K562 (cell line): ENCODE measurements around the gene ESD. TPM values are rescaled to one million over a fixed set of nuclear protein-coding genes. Genes with fewer than 3 reads are reported as not detected.

Experiments
- CEBPG ChIP-seq, 3 experiments: fragments of 200-800 bp in 1 of 3; sonication (Bioruptor generic) in 1 of 3; sonication (generic) in 1 of 3; formaldehyde crosslinking in 1 of 3; IDR thresholded peaks in 2 of 3; conservative IDR thresholded peaks in 1 of 3; 2 replicates each; pipeline versions ENCODE4 v1.6.1 to v1.8.0; 2016 to 2022; ENCODE audit warnings: missing compliant biosample characterization in 2 of 3, missing genetic modification characterization in 2 of 3, mild to moderate bottlenecking in 1 of 3, missing genetic modification reagents in 1 of 3
- GMEB1 ChIP-seq: fragments of 250-450 bp; sonication (Bioruptor Pico); IDR thresholded peaks from 2 replicates; pipeline ENCODE4 v1.4.0; 2020; ENCODE audit warnings: mild to moderate bottlenecking
- HDAC2 ChIP-seq: fragments of 450-650 bp; IDR thresholded peaks from 2 replicates; pipeline ENCODE4 v1.6.1; 2016; ENCODE audit warnings: mild to moderate bottlenecking
- HMGN3 ChIP-seq: IDR thresholded peaks from 2 replicates; pipeline ENCODE4 v1.6.1; 2011; ENCODE audit warnings: borderline replicate concordance, low read depth, mild to moderate bottlenecking, mixed read lengths, low read length; ENCODE audit not compliant: insufficient read length; ENCODE audit errors: extremely low read depth
- MAFK ChIP-seq: IDR thresholded peaks from 2 replicates; pipeline ENCODE4 v1.6.1; 2011; ENCODE audit warnings: low read length, improper control_type of control experiment
- PHB2 ChIP-seq: fragments of 450-650 bp; IDR thresholded peaks from 2 replicates; pipeline ENCODE4 v1.6.1; 2017; ENCODE audit warnings: low read depth
- RUNX1 ChIP-seq: sonication (generic); IDR thresholded peaks from 2 replicates; pipeline ENCODE4 v1.6.1; 2016; ENCODE audit warnings: antibody characterized with exemption, low read depth
- SAFB2 ChIP-seq: fragments of 200-400 bp; formaldehyde crosslinking; IDR thresholded peaks from 2 replicates; pipeline ENCODE4 v1.6.1; 2018; ENCODE audit warnings: borderline replicate concordance, low read length, low read depth, moderate library complexity; ENCODE audit not compliant: severe bottlenecking
- TAF15 ChIP-seq: fragments of 200-400 bp; formaldehyde crosslinking; IDR thresholded peaks from 2 replicates; pipeline ENCODE4 v1.6.1; 2017; ENCODE audit warnings: mild to moderate bottlenecking, low read depth, low read length, moderate library complexity
- TARDBP ChIP-seq: fragments of 450-650 bp; IDR thresholded peaks from 2 replicates; pipeline ENCODE4 v1.6.1; 2016
- ZNF384 ChIP-seq: IDR thresholded peaks from 2 replicates; pipeline ENCODE4 v1.6.1; 2012; ENCODE audit warnings: low read depth, low read length, improper control_type of control experiment
- ZNF445 ChIP-seq: fragments of 250-450 bp; sonication (Bioruptor Pico); IDR thresholded peaks from 2 replicates; pipeline ENCODE4 v1.4.0; 2020; ENCODE audit warnings: low read depth, mild to moderate bottlenecking, moderate library complexity
- ZNF57 ChIP-seq: fragments of 450-650 bp; formaldehyde crosslinking; IDR thresholded peaks from 2 replicates; pipeline ENCODE4 v1.4.0; 2020; ENCODE audit warnings: mild to moderate bottlenecking, moderate library complexity
- ZNF644 ChIP-seq: fragments of 200-800 bp; sonication (Bioruptor generic); IDR thresholded peaks from 2 replicates; pipeline ENCODE4 v1.6.1; 2016; ENCODE audit warnings: low read depth, missing genetic modification characterization, missing compliant biosample characterization
- polyA plus RNA-seq, 8 experiments: library from polyadenylated mRNA; depleted of rRNA in 4 of 8; stranded (reverse) in 5 of 8; unstranded in 3 of 8; fragments of >200 nt; fragmentation: Nextera tagmentation in 2 of 8; fragmentation: Illumina TruSeq in 1 of 8; extraction: Ambion mirVana in 2 of 8; extraction: Trizol in 1 of 8; gene quantifications; 2 replicates each; pipeline versions ENCODE4 v1.2.1 to v1.2.3, GENCODE V29; 2011 to 2014; ENCODE audit warnings: inconsistent platforms in 1 of 8, missing spikeins in 1 of 8
- total RNA-seq, 7 experiments: library from RNA; depleted of rRNA in 6 of 7; stranded (reverse); fragments of >200 nt in 6 of 7; fragmentation: Illumina TruSeq in 2 of 7; extraction: Trizol in 2 of 7; gene quantifications; 2 replicates each; pipeline versions ENCODE4 v1.2.1 to v1.2.3, GENCODE V29; 2011 to 2021; ENCODE audit warnings: low replicate concordance in 1 of 7
- TF ChIP-seq, protein P1 (sequence below): fragments of 450-650 bp; IDR thresholded peaks from 2 replicates; pipeline ENCODE4 v1.6.1; 2017; ENCODE audit warnings: antibody characterized with exemption
- TF ChIP-seq, protein P2 (sequence below): fragments of 450-650 bp; IDR thresholded peaks from 2 replicates; pipeline ENCODE4 v1.6.1; 2014; ENCODE audit warnings: low read depth, mild to moderate bottlenecking, moderate library complexity, borderline replicate concordance
- TF ChIP-seq, protein P3 (sequence below): fragments of 250-450 bp; sonication (Bioruptor Pico); IDR thresholded peaks from 2 replicates; pipeline ENCODE4 v1.5.0; 2020; ENCODE audit warnings: mild to moderate bottlenecking
- TF ChIP-seq, protein P4 (sequence below): sonication (generic); formaldehyde crosslinking; IDR thresholded peaks from 2 replicates; pipeline ENCODE4 v1.8.1; 2023; ENCODE audit warnings: mild to moderate bottlenecking, missing genetic modification reagents

ESD gene
- total and polyA plus RNA-seq, 9 of the 15 experiments (the other 6 are each of a cell fraction or from before 2014, with no cell fraction given) = 88.9 to 402 (median 232) TPM

DNA sequence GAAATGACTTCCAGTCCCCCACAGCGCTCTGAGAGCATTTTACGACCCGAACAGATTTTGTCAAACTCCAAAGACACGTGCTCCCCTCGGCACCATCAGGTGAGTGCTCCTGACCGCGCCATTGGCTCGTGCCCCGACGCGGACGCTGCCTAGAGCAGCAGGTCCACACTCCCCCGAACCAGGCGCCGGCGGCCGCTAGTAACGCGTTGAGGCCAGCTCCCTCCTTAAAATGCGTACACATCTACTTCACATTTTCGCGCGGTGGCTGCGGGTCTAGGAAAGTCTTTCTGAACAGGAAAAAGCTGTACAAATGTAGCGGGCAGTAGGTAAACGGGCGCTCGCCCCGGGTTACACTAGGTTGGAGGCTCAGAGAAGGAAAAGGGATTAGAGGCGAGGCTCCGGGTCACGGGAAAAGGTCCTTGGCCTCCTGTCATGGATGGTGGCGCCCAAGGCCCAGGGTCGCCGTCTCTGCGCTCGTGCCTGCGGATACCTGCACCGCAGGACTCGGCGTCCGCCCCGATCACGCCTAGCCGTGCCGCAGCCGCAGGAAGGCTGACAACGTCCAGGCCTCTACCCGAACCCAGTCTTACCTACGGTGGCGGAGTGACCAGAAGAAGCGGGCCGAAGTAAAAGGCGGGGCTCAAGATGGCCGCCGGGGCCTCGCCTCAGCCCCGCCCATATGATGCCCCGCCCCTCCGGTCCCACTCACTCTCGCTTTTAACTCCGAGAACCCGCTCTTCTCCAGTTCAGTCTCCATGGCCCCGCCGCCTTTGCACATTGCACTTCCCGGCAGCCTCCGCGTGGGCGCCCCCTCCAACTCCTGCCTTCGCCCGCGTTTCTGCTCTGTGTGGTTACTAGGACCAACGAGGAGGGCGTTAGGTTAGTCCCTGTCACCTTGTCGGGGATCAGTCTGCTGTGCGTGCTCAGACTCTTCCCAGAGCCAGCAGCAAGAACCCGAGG lies at the start of gene ESD (continued):
- TF ChIP-seq, protein P1, sequence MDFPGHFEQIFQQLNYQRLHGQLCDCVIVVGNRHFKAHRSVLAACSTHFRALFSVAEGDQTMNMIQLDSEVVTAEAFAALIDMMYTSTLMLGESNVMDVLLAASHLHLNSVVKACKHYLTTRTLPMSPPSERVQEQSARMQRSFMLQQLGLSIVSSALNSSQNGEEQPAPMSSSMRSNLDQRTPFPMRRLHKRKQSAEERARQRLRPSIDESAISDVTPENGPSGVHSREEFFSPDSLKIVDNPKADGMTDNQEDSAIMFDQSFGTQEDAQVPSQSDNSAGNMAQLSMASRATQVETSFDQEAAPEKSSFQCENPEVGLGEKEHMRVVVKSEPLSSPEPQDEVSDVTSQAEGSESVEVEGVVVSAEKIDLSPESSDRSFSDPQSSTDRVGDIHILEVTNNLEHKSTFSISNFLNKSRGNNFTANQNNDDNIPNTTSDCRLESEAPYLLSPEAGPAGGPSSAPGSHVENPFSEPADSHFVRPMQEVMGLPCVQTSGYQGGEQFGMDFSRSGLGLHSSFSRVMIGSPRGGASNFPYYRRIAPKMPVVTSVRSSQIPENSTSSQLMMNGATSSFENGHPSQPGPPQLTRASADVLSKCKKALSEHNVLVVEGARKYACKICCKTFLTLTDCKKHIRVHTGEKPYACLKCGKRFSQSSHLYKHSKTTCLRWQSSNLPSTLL = no peak
- TF ChIP-seq, protein P2, sequence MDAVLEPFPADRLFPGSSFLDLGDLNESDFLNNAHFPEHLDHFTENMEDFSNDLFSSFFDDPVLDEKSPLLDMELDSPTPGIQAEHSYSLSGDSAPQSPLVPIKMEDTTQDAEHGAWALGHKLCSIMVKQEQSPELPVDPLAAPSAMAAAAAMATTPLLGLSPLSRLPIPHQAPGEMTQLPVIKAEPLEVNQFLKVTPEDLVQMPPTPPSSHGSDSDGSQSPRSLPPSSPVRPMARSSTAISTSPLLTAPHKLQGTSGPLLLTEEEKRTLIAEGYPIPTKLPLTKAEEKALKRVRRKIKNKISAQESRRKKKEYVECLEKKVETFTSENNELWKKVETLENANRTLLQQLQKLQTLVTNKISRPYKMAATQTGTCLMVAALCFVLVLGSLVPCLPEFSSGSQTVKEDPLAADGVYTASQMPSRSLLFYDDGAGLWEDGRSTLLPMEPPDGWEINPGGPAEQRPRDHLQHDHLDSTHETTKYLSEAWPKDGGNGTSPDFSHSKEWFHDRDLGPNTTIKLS = 0 out of 2 replicates have a peak, but pooled peaks have one; percentile 30
- TF ChIP-seq ZNF384 = no peak
- TF ChIP-seq, protein P3, sequence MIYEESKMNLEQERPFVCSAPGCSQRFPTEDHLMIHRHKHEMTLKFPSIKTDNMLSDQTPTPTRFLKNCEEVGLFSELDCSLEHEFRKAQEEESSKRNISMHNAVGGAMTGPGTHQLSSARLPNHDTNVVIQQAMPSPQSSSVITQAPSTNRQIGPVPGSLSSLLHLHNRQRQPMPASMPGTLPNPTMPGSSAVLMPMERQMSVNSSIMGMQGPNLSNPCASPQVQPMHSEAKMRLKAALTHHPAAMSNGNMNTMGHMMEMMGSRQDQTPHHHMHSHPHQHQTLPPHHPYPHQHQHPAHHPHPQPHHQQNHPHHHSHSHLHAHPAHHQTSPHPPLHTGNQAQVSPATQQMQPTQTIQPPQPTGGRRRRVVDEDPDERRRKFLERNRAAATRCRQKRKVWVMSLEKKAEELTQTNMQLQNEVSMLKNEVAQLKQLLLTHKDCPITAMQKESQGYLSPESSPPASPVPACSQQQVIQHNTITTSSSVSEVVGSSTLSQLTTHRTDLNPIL (CRISPR knock-in tag) = no peak
- TF ChIP-seq TAF15 = no peak
- no peak for TF ChIP-seq SAFB2
- TF ChIP-seq MAFK = no peak
- TF ChIP-seq, protein P4, sequence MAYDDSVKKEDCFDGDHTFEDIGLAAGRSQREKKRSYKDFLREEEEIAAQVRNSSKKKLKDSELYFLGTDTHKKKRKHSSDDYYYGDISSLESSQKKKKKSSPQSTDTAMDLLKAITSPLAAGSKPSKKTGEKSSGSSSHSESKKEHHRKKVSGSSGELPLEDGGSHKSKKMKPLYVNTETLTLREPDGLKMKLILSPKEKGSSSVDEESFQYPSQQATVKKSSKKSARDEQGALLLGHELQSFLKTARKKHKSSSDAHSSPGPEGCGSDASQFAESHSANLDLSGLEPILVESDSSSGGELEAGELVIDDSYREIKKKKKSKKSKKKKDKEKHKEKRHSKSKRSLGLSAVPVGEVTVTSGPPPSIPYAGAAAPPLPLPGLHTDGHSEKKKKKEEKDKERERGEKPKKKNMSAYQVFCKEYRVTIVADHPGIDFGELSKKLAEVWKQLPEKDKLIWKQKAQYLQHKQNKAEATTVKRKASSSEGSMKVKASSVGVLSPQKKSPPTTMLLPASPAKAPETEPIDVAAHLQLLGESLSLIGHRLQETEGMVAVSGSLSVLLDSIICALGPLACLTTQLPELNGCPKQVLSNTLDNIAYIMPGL (CRISPR knock-in tag) = no peak
- no peak for TF ChIP-seq HMGN3
- no peak for TF ChIP-seq HDAC2
- no peak for TF ChIP-seq ZNF57
- TF ChIP-seq PHB2 = no peak
- TF ChIP-seq CEBPG (CRISPR knock-in tag; IDR thresholded peaks at IDR 0.05) = no peak
- TF ChIP-seq CEBPG (tag; conservative IDR thresholded peaks at IDR 0.05 in 1 of 2, IDR thresholded peaks at IDR 0.05 in 1 of 2) = no peak
- TF ChIP-seq ZNF445 (CRISPR knock-in tag) = no peak
- TF ChIP-seq TARDBP = no peak
- TF ChIP-seq ZNF644 (tag) = no peak
- TF ChIP-seq GMEB1 (CRISPR knock-in tag) = no peak
- no peak for TF ChIP-seq RUNX1
